Muscle of leg (tissue), 9 donors: ENCODE measurements around the gene PLAGL1. TPM values are rescaled to one million over a fixed set of nuclear protein-coding genes. Genes with fewer than 3 reads are reported as not detected.

ENCODE experiments used
- polyA plus RNA-seq, 8 donors: library from polyadenylated mRNA; unstranded; fragments of 120-200 nt; gene quantifications; one replicate each; pipeline versions ENCODE4 v1.2.1 to v1.2.3, GENCODE V29; 2013; ENCODE audit warnings: inconsistent platforms in 1 of 8, low replicate concordance in 1 of 8; ENCODE audit not compliant: insufficient read length in 8 of 8, insufficient read depth in 1 of 8
- total RNA-seq: library from RNA; stranded (reverse); fragments of 120-200 nt; gene quantifications from one replicate; pipeline ENCODE4 v1.2.4, GENCODE V29; 2013

The PLAGL1 gene
- total and polyA plus RNA-seq, 9 donors: 105 to 298 (median 237) TPM

Other genes starting within 250 kb of the PLAGL1 start
- 27.8 TPM for gene LTV1, start 164.9 kb downstream of the PLAGL1 start, total RNA-seq
- gene LTV1, start 164.9 kb downstream of the PLAGL1 start, polyA plus RNA-seq: 10 to 100 TPM; 35.1 to 44.2 (median 42.1) TPM
- gene ZC2HC1B, start 143.8 kb downstream of the PLAGL1 start, total RNA-seq: 0.53 TPM
- gene ZC2HC1B, start 143.8 kb downstream of the PLAGL1 start, polyA plus RNA-seq: not detected
- 112 TPM for gene SF3B5, start 87.3 kb upstream of the PLAGL1 start, total RNA-seq
- 100 to 1,000 TPM in 7 of 8 donors, 10 to 100 TPM in 1; 93.0 to 125 (median 106) TPM for gene SF3B5, start 87.3 kb upstream of the PLAGL1 start, polyA plus RNA-seq
- gene STX11, start 142.3 kb upstream of the PLAGL1 start, total RNA-seq: 1.4 TPM
- 1 to 10 TPM; 1.2 to 3.3 (median 2.3) TPM for gene STX11, start 142.3 kb upstream of the PLAGL1 start, polyA plus RNA-seq